ENCODE measurements around the gene FTSJ1. TPM values are rescaled to one million over a fixed set of nuclear protein-coding genes. Genes with fewer than 3 reads are reported as not detected.

The FTSJ1 gene
- total and polyA plus RNA-seq, 2 experiments from 2014 or later, result 42.8 to 76.3 TPM

DNA sequence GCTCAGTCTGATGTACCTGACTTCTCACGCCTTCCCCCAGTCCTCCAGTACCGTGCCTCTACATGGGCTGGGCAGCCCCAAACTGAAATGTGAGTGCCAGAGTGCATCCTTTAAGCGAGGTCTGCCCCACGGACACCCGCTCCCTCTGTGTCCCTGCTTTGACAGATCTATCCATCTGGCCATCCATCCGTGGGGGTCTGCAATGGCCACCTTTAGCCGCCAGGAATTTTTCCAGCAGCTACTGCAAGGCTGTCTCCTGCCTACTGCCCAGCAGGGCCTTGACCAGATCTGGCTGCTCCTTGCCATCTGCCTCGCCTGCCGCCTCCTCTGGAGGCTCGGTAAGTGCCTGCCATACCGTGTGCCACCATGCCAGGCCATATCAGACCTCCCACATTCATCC is 33.6 kb downstream of the FTSJ1 start:
- Mint-ChIP-seq H3K4me1 (peaks cover 3% of the 10 kb centered on the region; the same call in 1 of the 3 replicates), H3K27ac (no peak overlapping the region), H3K9me3 (no peaks in the 10 kb centered on the region), H3K4me3 (peak overlapping the region; percentile 87), H3K36me3 (ENCODE audit: low read depth) (peaks cover 2% of the 10 kb centered on the region; the same call in 2 of the 3 replicates), H3K27me3 (ENCODE audit: insufficient read depth, low read depth, poor library complexity) (peaks cover 11% of the 10 kb centered on the region)
- H3K4me2 ChIP-seq, result peak overlapping the region; percentile 79
- peak; percentile 7 for DNase-seq (ENCODE audit: low spot score)
- no peaks in the 10 kb centered on the region for H3K9me2 ChIP-seq (ENCODE audit: insufficient read depth)
- no peaks in the 10 kb centered on the region for H3K79me2 ChIP-seq (replicated peaks; ENCODE audit: insufficient read depth)
- H3K36me3 ChIP-seq (ENCODE audit: insufficient read depth), result no peaks in the 10 kb centered on the region
- no peak for ATAC-seq
- TF ChIP-seq, protein P1, sequence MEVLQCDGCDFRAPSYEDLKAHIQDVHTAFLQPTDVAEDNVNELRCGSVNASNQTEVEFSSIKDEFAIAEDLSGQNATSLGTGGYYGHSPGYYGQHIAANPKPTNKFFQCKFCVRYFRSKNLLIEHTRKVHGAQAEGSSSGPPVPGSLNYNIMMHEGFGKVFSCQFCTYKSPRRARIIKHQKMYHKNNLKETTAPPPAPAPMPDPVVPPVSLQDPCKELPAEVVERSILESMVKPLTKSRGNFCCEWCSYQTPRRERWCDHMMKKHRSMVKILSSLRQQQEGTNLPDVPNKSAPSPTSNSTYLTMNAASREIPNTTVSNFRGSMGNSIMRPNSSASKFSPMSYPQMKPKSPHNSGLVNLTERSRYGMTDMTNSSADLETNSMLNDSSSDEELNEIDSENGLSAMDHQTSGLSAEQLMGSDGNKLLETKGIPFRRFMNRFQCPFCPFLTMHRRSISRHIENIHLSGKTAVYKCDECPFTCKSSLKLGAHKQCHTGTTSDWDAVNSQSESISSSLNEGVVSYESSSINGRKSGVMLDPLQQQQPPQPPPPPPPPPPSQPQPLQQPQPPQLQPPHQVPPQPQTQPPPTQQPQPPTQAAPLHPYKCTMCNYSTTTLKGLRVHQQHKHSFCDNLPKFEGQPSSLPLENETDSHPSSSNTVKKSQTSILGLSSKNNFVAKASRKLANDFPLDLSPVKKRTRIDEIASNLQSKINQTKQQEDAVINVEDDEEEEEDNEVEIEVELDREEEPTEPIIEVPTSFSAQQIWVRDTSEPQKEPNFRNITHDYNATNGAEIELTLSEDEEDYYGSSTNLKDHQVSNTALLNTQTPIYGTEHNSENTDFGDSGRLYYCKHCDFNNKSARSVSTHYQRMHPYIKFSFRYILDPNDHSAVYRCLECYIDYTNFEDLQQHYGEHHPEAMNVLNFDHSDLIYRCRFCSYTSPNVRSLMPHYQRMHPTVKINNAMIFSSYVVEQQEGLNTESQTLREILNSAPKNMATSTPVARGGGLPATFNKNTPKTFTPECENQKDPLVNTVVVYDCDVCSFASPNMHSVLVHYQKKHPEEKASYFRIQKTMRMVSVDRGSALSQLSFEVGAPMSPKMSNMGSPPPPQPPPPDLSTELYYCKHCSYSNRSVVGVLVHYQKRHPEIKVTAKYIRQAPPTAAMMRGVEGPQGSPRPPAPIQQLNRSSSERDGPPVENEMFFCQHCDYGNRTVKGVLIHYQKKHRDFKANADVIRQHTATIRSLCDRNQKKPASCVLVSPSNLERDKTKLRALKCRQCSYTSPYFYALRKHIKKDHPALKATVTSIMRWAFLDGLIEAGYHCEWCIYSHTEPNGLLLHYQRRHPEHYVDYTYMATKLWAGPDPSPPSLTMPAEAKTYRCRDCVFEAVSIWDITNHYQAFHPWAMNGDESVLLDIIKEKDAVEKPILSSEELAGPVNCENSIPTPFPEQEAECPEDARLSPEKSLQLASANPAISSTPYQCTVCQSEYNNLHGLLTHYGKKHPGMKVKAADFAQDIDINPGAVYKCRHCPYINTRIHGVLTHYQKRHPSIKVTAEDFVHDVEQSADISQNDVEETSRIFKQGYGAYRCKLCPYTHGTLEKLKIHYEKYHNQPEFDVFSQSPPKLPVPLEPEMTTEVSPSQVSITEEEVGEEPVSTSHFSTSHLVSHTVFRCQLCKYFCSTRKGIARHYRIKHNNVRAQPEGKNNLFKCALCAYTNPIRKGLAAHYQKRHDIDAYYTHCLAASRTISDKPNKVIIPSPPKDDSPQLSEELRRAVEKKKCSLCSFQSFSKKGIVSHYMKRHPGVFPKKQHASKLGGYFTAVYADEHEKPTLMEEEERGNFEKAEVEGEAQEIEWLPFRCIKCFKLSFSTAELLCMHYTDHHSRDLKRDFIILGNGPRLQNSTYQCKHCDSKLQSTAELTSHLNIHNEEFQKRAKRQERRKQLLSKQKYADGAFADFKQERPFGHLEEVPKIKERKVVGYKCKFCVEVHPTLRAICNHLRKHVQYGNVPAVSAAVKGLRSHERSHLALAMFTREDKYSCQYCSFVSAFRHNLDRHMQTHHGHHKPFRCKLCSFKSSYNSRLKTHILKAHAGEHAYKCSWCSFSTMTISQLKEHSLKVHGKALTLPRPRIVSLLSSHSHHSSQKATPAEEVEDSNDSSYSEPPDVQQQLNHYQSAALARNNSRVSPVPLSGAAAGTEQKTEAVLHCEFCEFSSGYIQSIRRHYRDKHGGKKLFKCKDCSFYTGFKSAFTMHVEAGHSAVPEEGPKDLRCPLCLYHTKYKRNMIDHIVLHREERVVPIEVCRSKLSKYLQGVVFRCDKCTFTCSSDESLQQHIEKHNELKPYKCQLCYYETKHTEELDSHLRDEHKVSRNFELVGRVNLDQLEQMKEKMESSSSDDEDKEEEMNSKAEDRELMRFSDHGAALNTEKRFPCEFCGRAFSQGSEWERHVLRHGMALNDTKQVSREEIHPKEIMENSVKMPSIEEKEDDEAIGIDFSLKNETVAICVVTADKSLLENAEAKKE (CRISPR knock-in tag; IDR thresholded peaks at IDR 0.05), result no peak
- no peak for TF ChIP-seq EZH2phosphoT487 (IDR thresholded peaks at IDR 0.05; ENCODE audit: unreplicated experiment)
- TF ChIP-seq EZH2 (IDR thresholded peaks at IDR 0.05; ENCODE audit: low read depth, unreplicated experiment), result no peak
- TF ChIP-seq, protein P2, sequence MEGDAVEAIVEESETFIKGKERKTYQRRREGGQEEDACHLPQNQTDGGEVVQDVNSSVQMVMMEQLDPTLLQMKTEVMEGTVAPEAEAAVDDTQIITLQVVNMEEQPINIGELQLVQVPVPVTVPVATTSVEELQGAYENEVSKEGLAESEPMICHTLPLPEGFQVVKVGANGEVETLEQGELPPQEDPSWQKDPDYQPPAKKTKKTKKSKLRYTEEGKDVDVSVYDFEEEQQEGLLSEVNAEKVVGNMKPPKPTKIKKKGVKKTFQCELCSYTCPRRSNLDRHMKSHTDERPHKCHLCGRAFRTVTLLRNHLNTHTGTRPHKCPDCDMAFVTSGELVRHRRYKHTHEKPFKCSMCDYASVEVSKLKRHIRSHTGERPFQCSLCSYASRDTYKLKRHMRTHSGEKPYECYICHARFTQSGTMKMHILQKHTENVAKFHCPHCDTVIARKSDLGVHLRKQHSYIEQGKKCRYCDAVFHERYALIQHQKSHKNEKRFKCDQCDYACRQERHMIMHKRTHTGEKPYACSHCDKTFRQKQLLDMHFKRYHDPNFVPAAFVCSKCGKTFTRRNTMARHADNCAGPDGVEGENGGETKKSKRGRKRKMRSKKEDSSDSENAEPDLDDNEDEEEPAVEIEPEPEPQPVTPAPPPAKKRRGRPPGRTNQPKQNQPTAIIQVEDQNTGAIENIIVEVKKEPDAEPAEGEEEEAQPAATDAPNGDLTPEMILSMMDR (conservative IDR thresholded peaks at IDR 0.05; ENCODE audit: low read depth in 2 of 2), result no peak
- no peak for TF ChIP-seq ZNF114 (CRISPR knock-in tag; IDR thresholded peaks at IDR 0.05)
- TF ChIP-seq, protein P3, sequence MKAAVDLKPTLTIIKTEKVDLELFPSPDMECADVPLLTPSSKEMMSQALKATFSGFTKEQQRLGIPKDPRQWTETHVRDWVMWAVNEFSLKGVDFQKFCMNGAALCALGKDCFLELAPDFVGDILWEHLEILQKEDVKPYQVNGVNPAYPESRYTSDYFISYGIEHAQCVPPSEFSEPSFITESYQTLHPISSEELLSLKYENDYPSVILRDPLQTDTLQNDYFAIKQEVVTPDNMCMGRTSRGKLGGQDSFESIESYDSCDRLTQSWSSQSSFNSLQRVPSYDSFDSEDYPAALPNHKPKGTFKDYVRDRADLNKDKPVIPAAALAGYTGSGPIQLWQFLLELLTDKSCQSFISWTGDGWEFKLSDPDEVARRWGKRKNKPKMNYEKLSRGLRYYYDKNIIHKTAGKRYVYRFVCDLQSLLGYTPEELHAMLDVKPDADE (IDR thresholded peaks at IDR 0.05), result no peak
- TF ChIP-seq, protein P4, sequence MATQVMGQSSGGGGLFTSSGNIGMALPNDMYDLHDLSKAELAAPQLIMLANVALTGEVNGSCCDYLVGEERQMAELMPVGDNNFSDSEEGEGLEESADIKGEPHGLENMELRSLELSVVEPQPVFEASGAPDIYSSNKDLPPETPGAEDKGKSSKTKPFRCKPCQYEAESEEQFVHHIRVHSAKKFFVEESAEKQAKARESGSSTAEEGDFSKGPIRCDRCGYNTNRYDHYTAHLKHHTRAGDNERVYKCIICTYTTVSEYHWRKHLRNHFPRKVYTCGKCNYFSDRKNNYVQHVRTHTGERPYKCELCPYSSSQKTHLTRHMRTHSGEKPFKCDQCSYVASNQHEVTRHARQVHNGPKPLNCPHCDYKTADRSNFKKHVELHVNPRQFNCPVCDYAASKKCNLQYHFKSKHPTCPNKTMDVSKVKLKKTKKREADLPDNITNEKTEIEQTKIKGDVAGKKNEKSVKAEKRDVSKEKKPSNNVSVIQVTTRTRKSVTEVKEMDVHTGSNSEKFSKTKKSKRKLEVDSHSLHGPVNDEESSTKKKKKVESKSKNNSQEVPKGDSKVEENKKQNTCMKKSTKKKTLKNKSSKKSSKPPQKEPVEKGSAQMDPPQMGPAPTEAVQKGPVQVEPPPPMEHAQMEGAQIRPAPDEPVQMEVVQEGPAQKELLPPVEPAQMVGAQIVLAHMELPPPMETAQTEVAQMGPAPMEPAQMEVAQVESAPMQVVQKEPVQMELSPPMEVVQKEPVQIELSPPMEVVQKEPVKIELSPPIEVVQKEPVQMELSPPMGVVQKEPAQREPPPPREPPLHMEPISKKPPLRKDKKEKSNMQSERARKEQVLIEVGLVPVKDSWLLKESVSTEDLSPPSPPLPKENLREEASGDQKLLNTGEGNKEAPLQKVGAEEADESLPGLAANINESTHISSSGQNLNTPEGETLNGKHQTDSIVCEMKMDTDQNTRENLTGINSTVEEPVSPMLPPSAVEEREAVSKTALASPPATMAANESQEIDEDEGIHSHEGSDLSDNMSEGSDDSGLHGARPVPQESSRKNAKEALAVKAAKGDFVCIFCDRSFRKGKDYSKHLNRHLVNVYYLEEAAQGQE (IDR thresholded peaks at IDR 0.05; ENCODE audit: unreplicated experiment), result no peak
- TF ChIP-seq STAT1 (IDR thresholded peaks at IDR 0.05; ENCODE audit: unreplicated experiment), result no peak
- TF ChIP-seq CREB1 (CRISPR knock-in tag; IDR thresholded peaks at IDR 0.05; ENCODE audit: low read depth), result no peak
- TF ChIP-seq JUNB (IDR thresholded peaks at IDR 0.05; ENCODE audit: unreplicated experiment), result no peak
- TF ChIP-seq NANOG (IDR thresholded peaks at IDR 0.05; ENCODE audit: borderline replicate concordance), result no peak
- TF ChIP-seq POLR2AphosphoS5 (IDR thresholded peaks at IDR 0.05; ENCODE audit: low read depth), result no peak
- no peak for TF ChIP-seq ZNF331 (CRISPR knock-in tag; IDR thresholded peaks at IDR 0.05; ENCODE audit: low read depth)
- H3K27ac ChIP-seq (ENCODE audit: low read depth), result no peak overlapping the region
- no peaks in the 10 kb centered on the region for H3F3A ChIP-seq (replicated peaks; ENCODE audit: low read depth)
- H3K4me3 ChIP-seq, result peak overlapping the region; percentile 75
- H2AFZ ChIP-seq, result no peak overlapping the region
- H3K4me1 ChIP-seq (ENCODE audit: insufficient read depth), result no peaks in the 10 kb centered on the region
- no peaks in the 10 kb centered on the region for H4K20me1 ChIP-seq (replicated peaks; ENCODE audit: insufficient read depth)
- H3K27me3 ChIP-seq (ENCODE audit: insufficient read depth), result no peaks in the 10 kb centered on the region
